GM18520 (cell line): Measurements from ENCODE around the gene PP2D1.
"Not testable (repeated sequence)": the region's sequence is repeated elsewhere in the genome, so short reads cannot be mapped to it uniquely, and the experiment has no call there.

Experiments
- ATAC-seq: cut with Tn5 transposase; IDR thresholded peaks from one replicate; pipeline ENCODE4 v1.9.1; 2021; ENCODE audit not compliant: unreplicated experiment

Gene PP2D1, protein sequence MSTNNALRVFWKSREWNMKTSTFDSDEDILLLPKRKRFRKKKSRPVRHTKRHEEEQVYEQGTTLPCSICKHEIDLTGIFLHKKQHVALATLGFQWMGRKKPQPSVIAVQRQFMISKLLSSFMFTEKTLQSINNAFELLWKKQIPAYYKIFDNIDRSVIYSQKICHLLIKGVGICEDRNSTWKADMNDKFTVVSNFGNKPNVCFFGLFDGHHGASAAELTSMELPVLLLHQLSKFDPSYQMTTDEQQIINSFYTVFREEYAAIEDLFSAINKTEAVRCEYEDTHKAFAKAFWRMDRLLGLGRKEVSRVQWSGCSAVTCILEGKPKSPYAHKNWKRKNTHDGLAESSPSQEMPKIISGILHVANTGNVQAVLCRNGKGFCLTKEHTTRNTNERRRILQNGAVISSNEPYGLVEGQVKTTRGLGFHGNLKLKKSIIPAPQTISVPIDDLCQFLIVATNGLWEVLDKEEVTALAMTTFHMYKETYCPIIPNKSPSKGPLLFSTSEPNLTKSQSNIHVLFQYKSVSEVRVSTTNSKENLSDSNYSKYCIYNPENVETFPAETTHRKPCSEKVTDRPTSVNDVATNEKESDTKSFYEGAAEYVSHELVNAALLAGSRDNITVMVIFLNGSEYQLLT

DNA sequence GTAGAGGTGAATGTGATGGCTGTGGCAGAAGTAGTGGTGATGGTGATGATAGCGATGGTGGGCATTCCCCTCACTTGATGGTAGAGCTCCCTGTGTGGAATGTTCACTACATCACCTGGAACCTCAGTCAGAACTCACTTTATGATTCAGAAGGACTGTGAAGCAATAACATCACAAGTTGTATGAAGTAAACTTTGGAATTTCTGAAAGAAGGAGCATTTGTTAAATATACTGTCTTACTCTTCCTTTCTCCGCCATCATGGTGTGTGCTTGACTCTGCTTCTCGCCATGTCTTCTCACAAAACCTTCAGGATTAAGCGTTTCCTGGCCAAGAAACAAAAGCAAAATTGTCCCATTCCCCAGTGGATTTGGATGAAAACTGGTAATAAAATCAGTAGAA is at the start of gene PP2D1:
TSS of gene PP2D1 (minus strand) at position 101 of the 400 bp plus-strand sequence. CDS start 192 bp downstream, outside the sequence.
- ATAC-seq = no peak

GRCh38 chr3:20060974-20061685 is 49.1 kb upstream of the PP2D1 start:
- no peak for ATAC-seq

GRCh38 chr3:20059929-20060328 is 47.9 kb upstream of the PP2D1 start:
- no peak for ATAC-seq

DNA sequence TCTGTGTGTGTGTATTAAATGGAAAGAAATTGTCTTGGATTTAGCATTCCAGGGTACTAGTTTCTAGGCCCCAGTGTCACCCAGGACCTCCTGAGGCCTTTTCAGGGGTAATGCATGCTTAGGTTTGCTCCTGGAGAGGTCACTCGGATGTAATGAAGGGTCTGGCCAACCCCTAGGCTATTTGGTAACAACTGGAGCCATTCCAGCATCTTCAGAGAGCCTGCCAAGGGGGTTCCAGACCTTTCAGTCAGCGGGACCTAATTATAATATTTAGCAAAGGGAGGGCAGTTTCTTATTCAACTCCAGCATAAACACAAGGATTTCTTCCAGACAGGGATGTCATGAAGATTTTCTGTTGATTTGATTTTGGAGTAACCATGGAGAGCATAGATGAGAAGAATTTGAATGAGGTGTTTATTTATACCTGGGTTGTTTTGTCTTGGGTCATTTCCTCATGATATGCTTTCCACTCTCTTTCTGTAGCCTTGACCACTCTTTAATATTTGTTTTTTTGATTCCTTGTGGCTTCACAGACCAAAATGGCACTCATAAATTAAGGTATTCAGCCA is 45.6 kb upstream of the PP2D1 start:
- no peak for ATAC-seq

DNA sequence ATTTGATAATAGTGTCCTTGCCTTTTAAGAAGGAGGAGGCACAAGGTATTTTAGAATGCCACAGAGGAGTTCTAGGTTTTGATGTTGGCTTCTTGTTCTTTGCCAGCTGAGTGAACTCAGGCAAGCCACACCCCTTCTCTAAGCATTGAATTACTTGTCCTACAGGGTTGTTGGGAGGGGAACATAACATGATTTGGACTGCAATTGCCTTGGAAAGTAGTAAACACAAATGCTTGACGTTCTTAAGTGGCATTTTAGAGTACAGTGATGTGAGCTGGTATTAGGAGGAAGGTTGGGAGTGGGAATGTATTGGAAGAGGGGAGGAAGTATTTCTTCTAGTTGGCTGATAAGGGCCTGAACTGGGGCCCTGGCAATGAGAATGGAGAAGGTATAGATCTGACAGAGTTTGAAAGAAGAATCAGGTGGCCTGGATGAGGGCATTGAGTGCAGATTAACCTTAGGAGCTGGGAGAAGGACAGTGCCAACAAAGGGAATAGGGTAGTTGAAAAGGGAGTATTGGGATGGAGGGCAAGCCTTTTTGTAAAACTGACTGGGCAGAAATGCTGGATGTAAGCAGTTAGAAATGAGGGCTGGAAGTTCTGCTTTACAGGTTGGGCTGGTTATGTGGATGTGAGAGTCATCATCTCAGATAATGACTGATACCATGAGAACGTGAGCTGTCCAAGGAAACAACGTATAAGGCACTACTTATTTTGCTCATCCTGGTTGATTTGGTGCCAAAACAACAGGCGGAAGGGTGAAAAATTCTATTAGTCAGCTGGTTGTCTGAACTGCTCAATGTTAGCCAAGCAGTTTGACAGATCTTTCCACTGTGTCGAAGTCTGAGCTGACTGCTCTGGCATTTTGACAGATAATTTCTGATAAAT is 44.9 kb upstream of the PP2D1 start:
- ATAC-seq = no peak

GRCh38 chr3:20055842-20056241 is 43.8 kb upstream of the PP2D1 start:
- no peak for ATAC-seq

DNA sequence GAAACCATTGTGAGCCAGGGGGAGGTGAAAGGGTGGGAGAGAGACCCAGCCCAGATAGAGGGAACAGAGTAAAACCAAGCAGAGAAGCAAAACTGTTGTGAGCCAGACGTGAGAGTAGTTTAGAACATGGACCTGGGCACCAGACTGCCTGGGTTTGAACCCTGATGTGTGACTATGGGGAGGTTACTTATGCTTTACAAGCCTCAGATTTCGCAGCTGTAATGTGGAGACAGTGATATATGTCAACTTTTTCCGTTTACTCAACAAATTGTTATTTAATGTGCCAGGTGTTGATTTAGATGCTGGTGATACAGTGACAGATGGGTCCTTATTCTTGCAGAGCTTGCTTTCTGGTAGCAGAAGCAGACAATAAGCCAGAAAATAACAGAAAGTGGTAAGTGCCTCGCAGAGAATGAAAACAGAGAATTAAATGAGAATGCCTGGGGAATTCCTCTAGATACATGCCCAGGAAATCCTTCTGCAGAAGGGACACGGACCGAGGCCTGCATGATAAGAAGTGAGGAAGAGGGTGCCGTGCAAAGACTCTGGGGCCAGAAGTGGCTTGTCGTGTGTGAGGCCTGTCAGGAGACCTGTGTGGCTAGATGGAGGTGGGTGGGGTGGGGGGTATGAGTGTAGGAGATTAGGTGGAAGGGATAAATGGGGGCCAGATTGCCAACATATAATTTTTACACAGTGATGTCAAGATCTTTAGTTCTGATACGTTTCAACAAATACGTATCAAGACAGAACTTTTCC is 43.1 kb upstream of the PP2D1 start:
- peak; percentile 1 for ATAC-seq

DNA sequence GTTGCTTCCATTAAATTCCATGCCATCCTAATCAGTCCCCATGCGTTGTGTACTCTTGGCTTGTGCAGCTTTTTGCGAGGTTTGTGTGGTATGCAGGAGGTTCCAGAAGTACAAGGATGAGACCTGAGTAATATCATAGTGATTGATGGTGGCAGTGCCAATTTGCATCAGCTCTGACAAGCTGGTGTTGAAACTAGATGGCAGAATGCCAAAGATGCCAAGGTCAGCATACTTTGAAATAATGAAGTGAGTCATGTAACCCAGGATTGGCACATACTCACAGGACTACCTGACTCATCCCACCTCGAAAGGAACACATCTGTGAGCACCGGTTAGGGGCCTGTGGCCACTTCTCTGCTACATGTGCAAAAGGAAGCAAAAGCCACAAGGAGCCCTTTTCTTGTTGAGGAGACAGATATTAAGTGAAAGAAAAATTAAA is 42.5 kb upstream of the PP2D1 start:
- peak; percentile 93 for ATAC-seq

- ATAC-seq = no peak
These were observed 40.8 kb upstream of the PP2D1 start for GRCh38 chr3:20052851-20053250.

DNA sequence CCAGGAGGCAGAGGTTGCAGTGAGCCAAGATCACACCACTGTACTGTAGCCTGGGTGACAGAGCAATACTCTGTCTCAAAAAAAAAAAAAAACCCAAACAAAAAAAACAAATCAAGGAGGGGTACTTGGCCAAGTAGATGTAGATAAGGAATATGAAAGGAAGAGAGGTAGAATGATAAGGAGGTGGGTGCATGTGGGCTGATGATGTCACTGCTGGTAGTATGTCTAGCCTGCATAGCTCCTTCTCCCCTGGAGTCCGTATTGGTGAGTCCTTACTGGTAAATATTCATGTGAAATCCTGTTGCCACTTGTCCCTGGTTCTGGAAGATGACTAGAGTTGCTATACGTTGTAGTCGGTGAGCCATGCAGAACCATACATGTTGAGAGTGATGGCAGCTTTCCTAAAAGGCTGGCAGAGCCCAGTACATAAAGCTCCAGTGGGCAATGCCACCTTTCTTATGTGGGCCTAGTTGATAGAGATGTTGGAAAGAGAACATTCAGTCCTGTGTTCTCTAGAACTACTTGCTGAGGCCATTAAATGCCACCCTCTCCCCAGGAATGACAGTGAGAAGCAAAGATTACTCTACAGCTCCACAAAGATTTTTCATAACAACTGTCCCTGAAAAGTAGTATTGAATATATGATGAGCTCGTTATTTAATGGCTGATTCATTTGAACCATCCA is 39.2 kb upstream of the PP2D1 start:
- ATAC-seq = no peak

DNA sequence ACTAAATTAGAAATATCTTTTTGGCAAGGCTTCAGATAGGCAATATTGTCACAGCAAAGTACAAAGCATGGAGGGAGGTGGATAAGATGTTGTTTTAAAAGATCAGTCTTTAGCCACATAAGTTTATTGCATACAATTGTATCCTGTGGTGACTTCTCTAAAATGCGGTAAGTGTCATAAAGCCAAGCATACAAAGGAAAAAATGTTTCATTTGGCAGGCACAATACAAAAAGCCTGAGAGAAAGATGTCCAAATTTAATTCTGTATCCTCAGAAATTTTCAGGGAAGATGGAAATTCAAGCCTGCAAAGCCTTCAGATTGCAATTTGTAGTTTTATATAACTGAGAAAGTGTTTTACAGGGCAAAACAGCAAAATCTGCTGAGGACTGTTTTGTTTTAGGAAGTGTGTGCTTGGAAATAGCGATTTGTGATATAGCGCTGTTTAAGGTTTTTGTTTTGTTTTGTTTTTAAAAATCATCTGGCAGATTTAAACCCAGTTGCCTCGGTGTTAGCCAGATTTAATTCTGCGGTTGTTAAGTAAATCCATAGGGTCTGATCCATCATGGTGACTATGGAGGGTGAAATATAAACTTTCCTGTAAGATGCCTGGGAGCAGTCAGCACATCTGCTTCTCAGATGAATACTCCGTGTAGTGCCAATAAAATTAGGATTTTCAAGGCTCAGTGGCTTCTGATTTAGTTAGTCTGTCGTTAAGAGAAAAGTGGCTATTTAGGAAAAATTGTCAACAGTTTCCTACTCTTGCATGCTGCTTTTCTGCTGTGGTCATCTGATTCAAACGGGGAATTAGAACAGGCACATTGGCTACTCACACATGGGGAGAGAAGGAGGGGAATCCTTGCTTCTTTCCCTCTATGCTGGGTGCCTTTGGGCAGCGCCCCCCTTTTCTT is 36.2 kb upstream of the PP2D1 start:
- ATAC-seq = peak; percentile 26

DNA sequence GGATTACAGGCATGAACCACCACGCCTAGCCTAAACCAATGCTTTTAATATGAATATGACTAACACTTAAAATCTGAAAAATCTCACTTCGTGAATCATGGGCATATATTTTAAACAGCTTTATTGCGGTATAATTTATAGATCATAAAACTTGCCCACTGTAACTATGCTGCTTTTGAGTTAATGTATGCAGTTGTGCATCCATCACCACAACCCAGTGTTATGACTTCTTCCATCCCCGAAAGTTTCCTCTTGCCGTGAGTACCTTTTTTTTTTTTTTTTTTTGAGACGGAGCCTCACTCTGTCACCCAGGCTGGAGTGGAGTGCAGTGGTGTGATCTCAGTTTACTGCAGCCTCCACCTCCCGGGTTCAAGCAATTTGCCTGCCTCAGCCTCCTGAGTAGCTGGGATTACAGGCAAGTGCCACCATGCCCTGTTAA is 35.3 kb upstream of the PP2D1 start:
- no peak for ATAC-seq

- ATAC-seq = no peak
These were observed 34.5 kb upstream of the PP2D1 start for GRCh38 chr3:20046556-20046955.

DNA sequence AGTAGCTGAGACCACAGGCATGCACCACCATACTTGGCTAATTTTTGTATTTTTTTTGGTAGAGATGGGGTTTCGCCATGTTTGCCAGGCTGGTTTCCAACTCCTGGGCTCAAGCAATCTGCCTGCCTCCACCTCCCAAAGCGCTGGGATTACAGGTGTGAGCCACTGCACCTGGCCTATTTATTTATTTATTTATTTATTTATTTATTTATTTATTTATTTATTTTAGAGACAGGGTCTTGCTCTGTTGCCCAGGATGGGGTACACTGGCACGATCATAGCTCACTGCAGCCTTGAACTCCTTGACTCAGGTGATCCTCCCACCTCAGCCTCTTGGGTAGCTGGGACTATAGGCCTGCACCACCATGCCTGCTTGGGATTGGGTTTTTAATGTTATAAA is 33.1 kb upstream of the PP2D1 start:
- ATAC-seq = not testable (repeated sequence)

- ATAC-seq = no peak
These were observed 31.8 kb upstream of the PP2D1 start for GRCh38 chr3:20043825-20044224.

- ATAC-seq = no peak
These were observed 31.3 kb upstream of the PP2D1 start for GRCh38 chr3:20043396-20043795.

- no peak for ATAC-seq
These were observed 30.3 kb upstream of the PP2D1 start for GRCh38 chr3:20042331-20042730.

DNA sequence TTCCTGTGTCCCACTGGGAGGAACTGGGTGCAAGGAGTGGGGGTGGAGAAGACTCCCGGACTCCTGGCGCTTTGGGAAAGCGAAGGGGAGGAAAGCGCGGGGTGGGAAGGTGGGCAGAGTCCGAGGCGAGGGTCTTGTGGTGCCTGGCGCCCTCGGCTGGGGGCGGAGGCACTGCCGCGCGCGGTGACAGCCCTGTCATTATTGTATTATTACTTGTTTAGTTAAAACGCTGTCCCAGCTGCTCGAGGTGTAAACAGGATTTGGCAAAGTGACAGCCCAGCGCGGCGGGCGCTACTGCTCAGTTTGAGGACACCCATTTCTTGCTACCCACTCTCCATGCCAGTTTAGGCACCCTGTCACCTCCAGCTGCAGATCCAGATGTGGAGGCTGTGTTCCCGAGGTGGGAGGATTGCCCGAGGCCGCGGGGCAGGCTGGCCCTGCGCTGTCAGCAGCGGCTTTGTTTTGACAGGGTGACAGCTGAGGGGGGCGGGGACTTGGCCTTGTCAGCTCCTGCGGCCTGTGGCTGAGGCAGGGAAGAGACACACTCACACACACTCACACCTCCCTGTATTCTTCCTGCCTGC is 29.2 kb upstream of the PP2D1 start:
- peak; percentile 30 for ATAC-seq
